Gastroesophageal sphincter (tissue), 4 donors: ENCODE measurements around the gene PPFIA3. TPM values are rescaled to one million over a fixed set of nuclear protein-coding genes. Genes with fewer than 3 reads are reported as not detected.

Experiments used
- ATAC-seq: fragments of 150-250 bp; one replicate; pipeline ENCODE4 v1.9.1; 2016; ENCODE audit warnings: mild to moderate bottlenecking, moderate library complexity
- H3K27ac ChIP-seq, 4 donors: fragments of 200-600 bp; sonication (generic) in 3 of 4; 1 replicate in 3 of 4; 2 replicates in 1 of 4; pipeline ENCODE4 v1.5.1; 2016 to 2019
- H3K27me3 ChIP-seq: fragments of 200-600 bp; sonication (generic); one replicate; pipeline ENCODE4 v1.5.1; 2019
- H3K36me3 ChIP-seq, 2 donors: fragments of 200-600 bp; sonication (generic); one replicate each; pipeline ENCODE4 v1.5.1; 2019; ENCODE audit warnings: control low read depth in 1 of 2
- H3K4me1 ChIP-seq, 3 donors: fragments of 200-600 bp; sonication (generic); 1 replicate in 2 of 3; 2 replicates in 1 of 3; pipeline ENCODE4 v1.5.1; 2016 to 2019; ENCODE audit warnings: control low read depth in 2 of 3
- H3K4me3 ChIP-seq, 2 donors: fragments of 200-600 bp; sonication (generic); one replicate each; pipeline ENCODE4 v1.5.1; 2019; ENCODE audit warnings: mild to moderate bottlenecking in 1 of 2, moderate library complexity in 1 of 2
- H3K9me3 ChIP-seq, 3 donors: fragments of 200-600 bp; sonication (generic); one replicate each; pipeline ENCODE4 v1.5.1; 2017 to 2019; ENCODE audit warnings: control low read depth in 2 of 3
- CTCF ChIP-seq, 4 experiments: fragments of 200-600 bp in 2 of 4; fragments of 450-650 bp in 2 of 4; sonication (generic) in 1 of 4; IDR thresholded peaks; one replicate each; pipeline ENCODE4 v1.5.1; 2017 to 2019; ENCODE audit warnings: antibody characterized with exemption in 4 of 4, mild to moderate bottlenecking in 2 of 4, moderate library complexity in 2 of 4
- EP300 ChIP-seq: sonication (generic); formaldehyde crosslinking; IDR thresholded peaks from one replicate; pipeline ENCODE4 v1.6.1; 2017; ENCODE audit warnings: antibody characterized with exemption, mild to moderate bottlenecking
- POLR2A ChIP-seq, 2 donors: fragments of 450-650 bp; IDR thresholded peaks; one replicate each; pipeline ENCODE4 v1.6.1; 2017; ENCODE audit warnings: antibody characterized with exemption in 2 of 2, mild to moderate bottlenecking in 2 of 2, moderate library complexity in 1 of 2
- POLR2AphosphoS5 ChIP-seq: sonication (generic); formaldehyde crosslinking; IDR thresholded peaks from one replicate; pipeline ENCODE4 v1.6.1; 2017; ENCODE audit warnings: antibody characterized with exemption
- WGBS, 2 donors: methylation state at CpG; one replicate each; pipeline ENCODE4 v1.1.5; 2018; ENCODE audit warnings: low coverage in 1 of 2; 5-methylcytosine and 5-hydroxymethylcytosine counted together
- total RNA-seq, 4 donors: library from RNA; depleted of rRNA; stranded (reverse); fragments of >200 nt; gene quantifications; one replicate each; pipeline ENCODE4 v1.1.0, GENCODE V29; 2016

PPFIA3 gene
- total RNA-seq, 4 donors from 2014 or later, result 3.6 to 7.6 (median 5.0) TPM

- Histone ChIP-seq H3K9me3 (no peaks in the 10 kb centered on the region), H3K27me3 (no peaks in the 10 kb centered on the region), H3K4me3 (no peak overlapping the region), H3K36me3 (peaks cover 0 to 100% of the 10 kb centered on the region in 2 donors), H3K4me1 (peaks cover 0 to 19% (median 0%) of the 10 kb centered on the region in 3 donors), H3K27ac (no peak overlapping the region)
- TF ChIP-seq CTCF (IDR thresholded peaks at IDR 0.05) (no peak), POLR2AphosphoS5 (no peak), POLR2A (IDR thresholded peaks at IDR 0.05) (no peak), EP300 (no peak)
- no CpG with 5 or more reads among the region's 12 CpGs for WGBS, 2 donors
- ATAC-seq, result no peak
Observed at GRCh38 chr19:49102303-49102702, 17.0 kb upstream of the PPFIA3 start.

GRCh38 chr19:49103331-49104085, 15.8 kb upstream of the PPFIA3 start:
- 79 to 80% methylated on average over 2 to 6 of the region's 33 CpGs for WGBS, 2 donors
- no peaks in the 10 kb centered on the region for H3K27me3 ChIP-seq
- H3K4me3 ChIP-seq, result no peak overlapping the region
- TF ChIP-seq CTCF (IDR thresholded peaks at IDR 0.05) (no peak), POLR2AphosphoS5 (no peak), EP300 (no peak), POLR2A (IDR thresholded peaks at IDR 0.05) (no peak)
- no peak for ATAC-seq
- H3K36me3 ChIP-seq, result peaks cover 0 to 100% of the 10 kb centered on the region in 2 donors
- no peak overlapping the region for H3K27ac ChIP-seq
- H3K9me3 ChIP-seq, result no peaks in the 10 kb centered on the region
- H3K4me1 ChIP-seq, result peaks cover 0 to 7% (median 0%) of the 10 kb centered on the region in 3 donors

- Histone ChIP-seq H3K27ac (no peak overlapping the region), H3K27me3 (no peaks in the 10 kb centered on the region), H3K9me3 (no peaks in the 10 kb centered on the region), H3K36me3 (peaks cover 0 to 100% of the 10 kb centered on the region in 2 donors), H3K4me1 (no peaks in the 10 kb centered on the region), H3K4me3 (no peak overlapping the region)
- ATAC-seq, result no peak
- TF ChIP-seq CTCF (IDR thresholded peaks at IDR 0.05) (no peak), POLR2AphosphoS5 (no peak), EP300 (no peak), POLR2A (IDR thresholded peaks at IDR 0.05) (no peak)
- 65 to 74% methylated on average over 5 to 7 of the region's 30 CpGs for WGBS, 2 donors
Observed at GRCh38 chr19:49104229-49104864, 15.0 kb upstream of the PPFIA3 start.

GRCh38 chr19:49106648-49107135, 12.7 kb upstream of the PPFIA3 start:
- Histone ChIP-seq H3K36me3 (peaks cover 0 to 77% of the 10 kb centered on the region in 2 donors), H3K4me1 (peaks cover 0 to 16% (median 0%) of the 10 kb centered on the region in 3 donors), H3K27ac (no peak overlapping the region), H3K27me3 (no peaks in the 10 kb centered on the region), H3K9me3 (no peaks in the 10 kb centered on the region), H3K4me3 (no peak overlapping the region)
- no peak for TF ChIP-seq POLR2AphosphoS5
- no peak for TF ChIP-seq EP300
- TF ChIP-seq CTCF (IDR thresholded peaks at IDR 0.05), result peak in 3 of 4 experiments; percentile 65 to 73 (median 70)
- ATAC-seq, result no peak
- WGBS, 2 donors, result 59 to 63% methylated on average over 2 to 3 of the region's 12 CpGs
